NCI-H345 treated with DMSO at 0.1 percent for 48 hours (cell line): Measurements from ENCODE around the gene NUP205.

Experiments used
- DNase-seq: peaks from one replicate; lab custom pipeline; 2025; ENCODE audit not compliant: unreplicated experiment; lab: John Stamatoyannopoulos, UW

Gene NUP205

DNA sequence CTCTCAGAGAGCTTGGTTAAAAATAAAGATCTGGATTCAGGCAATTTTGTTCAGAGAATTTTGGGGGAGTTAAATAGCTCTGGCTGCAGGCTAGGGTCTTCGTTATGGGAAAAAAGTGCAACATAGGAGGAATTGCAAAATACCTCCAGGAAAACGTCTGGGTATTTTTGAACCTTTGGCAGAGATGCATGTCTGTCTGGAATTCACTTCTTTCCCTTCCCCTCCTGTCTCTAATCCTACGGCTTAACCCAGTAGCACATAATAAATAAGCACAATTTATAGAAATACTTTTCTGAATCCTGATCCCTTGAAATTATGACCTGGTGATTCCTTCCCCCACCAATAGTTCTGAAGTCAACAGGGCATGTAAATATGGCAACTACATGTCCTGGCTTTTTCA lies 19.3 kb upstream of the NUP205 start:
- no peak for DNase-seq

DNA sequence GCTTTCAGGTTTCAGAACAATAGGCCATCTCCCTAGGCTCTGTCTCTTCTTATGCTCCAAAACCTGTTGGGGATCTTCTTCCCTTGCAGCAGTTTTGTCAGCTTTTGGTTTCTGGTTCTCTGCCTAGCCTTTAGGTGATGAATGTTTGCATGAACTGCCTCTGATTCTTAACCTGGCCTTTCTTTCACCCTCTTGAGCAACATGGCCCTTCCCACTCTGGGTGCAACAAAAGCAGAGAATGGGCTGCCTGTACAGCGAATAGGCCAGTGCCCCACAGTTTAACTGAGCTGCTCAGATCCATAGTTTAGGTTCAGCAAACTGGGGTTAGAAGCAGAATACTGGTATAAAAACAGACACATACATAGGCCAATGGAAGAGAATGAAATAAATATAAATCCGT lies 18.1 kb upstream of the NUP205 start:
- DNase-seq: no peak

DNA sequence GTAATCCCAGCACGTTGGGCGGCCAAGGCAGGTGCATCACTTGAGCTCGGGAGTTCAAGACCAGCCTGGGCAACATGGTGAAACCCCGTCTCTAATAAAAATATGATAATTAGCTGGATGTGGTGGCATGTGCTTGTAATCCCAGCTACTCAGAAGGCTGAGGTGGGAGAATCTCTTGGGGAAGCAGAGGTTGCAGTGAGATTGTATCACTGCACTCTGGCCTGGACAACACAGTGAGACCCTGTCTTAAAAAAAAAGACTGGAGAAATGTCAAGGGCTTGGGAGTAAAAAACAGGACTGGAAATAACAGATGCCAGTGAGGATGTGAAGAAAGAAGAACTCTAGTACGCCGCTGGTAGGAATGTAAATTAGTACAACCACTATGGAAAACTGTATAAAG lies 16.7 kb upstream of the NUP205 start:
- DNase-seq: no peak

DNA sequence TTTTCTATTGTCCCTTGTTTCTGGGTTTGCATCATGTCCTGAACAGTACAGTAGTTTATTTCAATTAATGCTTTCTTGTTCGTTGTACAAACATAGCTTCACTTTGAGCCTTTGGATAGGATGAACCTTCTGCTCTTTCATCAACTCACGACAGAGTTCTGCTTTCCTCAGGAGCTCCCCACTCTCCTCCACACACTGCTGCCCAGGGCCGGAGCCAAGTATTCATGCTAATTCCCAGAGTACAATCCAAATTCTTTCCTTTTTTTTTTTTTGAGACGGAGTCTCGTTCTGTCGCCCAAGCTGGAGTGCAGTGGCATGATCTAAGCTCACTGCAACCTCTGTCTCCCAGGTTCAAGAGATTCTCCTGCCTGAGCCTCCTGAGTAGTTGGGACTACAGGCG lies 7.5 kb upstream of the NUP205 start:
- DNase-seq: no peak

DNA sequence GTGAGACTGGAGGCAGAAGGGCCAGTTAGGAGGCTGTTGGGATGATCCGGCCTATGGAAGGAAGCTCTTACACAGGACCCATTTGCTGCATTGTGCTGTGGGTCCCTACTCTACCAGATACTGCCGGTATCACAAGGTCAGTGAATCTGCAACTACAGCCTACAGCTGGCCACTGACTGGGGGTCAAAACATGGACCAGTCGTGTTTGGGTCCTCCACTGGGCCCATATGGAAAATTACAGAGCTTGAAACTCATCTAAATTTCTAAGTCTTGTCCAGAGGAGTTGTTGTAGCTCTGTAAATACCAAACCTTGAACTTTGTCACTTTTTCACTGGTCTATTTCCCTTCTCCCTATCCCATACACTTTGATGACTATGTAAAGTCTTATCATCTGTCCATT lies 5.6 kb upstream of the NUP205 start:
- no peak for DNase-seq

DNA sequence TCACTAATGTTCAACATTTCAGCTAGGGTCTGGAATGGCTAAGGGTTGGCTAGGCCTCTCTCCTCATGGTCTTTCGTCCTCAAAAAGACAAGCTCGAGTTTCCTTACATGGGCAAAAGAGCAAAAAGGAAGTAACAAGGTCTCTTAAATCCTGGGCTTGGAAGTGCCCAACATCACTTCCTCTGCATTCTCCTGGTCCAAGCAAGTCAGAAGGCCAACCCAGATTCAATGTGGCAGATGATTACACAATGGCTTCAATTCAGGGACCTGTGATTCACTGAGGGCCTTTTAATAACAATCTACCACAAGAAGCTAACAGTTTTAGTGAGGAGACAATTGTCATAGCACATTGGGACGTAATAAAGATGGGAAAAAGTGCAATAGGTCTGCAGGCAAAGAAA lies 4.4 kb upstream of the NUP205 start:
- no peak for DNase-seq

DNA sequence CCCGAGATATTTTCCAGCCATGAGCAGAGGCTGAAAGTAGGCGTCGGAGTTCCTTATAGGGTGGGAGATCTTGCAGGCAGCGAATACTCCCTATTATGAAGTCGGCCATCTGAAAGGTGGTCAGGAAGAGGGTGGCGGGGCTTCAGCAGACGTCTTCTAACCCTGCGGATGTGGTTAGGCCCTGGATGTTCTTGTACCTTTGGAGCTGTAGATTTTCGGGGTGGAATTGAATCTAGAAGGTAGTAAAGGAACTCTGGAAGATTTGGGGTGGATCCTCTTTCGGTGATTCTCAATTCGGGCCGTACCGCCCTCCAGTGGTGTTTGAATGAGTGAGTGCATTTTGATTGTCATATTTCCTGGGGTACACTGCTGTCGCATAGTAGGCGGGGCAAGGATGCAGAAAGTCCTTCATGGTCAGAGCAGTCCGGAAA lies 635 bp downstream of the NUP205 start:
- DNase-seq: peak; percentile 49

DNA sequence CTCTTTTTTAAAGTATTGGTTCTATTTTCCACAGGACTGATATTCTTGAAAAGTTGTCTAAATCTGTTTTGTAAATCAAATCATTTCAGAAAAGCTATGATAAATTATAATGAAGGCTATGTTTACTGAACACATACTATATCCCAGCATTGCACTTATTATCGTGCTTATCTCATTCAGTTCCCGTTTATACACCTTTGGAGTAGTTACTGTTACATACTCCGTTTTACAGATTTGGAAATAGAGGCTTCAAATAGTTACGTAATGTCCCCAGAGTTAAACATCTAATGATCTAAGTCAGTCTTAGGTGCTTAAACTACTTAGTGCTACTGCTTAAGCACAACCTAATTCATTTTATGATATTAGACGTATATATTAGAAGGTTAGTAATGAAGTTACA lies 1.2 kb downstream of the NUP205 start:
- DNase-seq: no peak

DNA sequence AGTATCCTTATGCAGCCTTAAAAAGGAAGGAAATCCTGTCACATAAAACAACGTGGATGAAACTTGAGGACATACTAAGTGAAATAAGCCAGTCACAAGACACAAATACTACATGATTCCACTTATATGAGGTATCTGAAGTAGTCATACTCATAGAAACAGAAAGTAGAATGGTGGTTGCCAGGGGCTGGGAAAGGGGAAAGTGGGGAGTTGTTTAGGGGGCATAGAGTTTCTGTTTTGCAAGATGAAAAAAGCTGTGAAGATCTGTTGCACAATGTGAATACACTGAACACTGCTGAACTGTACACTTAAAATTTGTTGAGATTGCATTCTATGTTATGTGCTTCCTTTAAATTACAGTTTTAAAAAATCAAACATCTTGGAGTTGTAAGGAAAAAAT lies 2.9 kb downstream of the NUP205 start:
- no peak for DNase-seq

DNA sequence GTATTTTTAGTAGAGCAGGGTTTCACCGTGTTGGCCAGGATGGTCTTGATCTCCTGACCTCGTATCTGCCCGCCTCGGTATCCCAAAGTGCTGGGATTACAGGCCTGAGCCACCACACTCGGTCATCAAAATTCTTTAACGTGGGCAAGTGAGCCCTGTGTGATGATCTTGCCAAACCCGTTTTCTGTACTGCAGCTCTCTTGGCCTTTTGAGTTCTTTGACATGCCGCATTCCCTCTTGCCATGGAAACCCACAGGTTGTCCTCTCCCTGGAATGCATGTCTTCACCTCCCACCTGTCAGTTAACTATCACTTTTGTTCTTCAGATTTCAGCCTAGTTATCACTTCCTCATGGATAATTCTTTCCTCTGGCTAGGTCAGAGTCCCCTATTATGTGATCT lies 5.0 kb downstream of the NUP205 start:
- no peak for DNase-seq

DNA sequence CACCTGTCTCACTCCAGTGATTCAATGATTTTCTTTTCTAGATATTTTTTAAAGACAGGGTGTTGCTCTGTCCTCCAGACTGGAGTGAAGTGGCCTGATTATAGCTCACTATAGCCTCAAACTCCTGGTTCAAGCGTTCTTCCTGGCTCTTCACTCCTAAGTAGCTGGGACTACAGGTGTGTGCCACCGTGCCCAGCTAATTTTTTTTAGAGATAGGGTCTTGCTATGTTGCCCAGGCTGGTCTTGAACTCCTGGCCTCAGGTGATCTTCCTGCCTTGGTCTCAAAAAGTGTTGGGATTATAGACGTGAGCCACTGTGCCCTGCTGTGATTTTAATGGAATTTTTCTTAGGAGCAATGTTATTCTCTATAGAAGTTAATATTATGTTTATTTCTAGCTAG lies 14.1 kb downstream of the NUP205 start:
- DNase-seq: no peak

DNA sequence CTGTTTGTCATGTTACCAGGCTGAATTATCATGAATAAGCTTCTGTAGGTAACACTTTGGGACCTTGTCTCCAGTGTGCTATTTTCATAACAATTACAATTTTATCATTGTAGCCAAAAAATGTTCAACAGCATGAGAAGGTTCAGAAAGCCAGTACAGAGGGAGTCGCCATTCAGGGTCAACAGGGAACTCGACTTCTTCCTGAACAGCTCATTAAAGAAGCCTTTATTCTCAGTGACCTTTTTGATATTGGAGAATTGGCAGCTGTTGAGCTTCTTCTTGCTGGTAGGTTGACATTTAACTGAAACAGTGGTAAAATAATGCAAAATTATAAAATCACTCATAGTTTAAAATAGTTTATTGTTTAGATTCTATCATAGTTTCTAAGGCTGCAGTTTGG lies 15.8 kb downstream of the NUP205 start:
- no peak for DNase-seq

DNA sequence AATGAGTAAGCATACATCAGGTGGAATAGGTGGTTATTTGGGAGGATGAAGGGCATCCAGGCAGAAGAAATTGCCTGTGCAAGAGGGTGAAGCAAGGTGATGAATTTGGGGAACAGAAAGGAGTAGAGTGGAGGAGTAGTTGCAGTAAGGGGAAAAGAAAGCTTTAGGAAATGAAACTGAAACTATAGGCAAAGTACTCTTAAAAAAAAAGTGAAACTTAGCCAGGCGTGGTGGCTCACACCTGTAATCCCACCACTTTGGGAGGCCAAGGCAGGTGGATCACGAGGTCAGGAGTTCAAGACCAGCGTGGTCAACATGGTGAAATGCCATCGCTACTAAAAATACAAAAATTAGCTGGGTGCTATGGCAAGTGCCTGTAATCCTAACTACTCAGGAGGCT lies 17.6 kb downstream of the NUP205 start:
- no peak for DNase-seq

DNA sequence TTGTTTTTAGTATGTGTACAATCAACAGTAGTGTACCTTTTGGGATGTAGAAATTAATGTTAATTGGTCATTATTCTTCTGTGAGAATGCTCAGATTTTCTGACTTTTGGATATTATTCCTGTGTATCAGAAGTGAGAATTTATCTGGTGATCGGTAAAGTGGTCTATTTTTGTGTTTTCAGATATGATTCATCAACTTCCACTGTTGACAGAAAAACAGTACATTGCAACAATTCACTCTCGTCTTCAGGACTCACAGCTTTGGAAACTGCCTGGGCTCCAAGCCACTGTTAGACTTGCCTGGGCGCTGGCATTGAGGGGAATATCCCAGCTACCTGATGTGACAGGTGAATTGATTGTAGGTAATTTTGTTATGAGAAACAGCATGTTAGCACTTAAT lies 20.9 kb downstream of the NUP205 start:
- DNase-seq: no peak

DNA sequence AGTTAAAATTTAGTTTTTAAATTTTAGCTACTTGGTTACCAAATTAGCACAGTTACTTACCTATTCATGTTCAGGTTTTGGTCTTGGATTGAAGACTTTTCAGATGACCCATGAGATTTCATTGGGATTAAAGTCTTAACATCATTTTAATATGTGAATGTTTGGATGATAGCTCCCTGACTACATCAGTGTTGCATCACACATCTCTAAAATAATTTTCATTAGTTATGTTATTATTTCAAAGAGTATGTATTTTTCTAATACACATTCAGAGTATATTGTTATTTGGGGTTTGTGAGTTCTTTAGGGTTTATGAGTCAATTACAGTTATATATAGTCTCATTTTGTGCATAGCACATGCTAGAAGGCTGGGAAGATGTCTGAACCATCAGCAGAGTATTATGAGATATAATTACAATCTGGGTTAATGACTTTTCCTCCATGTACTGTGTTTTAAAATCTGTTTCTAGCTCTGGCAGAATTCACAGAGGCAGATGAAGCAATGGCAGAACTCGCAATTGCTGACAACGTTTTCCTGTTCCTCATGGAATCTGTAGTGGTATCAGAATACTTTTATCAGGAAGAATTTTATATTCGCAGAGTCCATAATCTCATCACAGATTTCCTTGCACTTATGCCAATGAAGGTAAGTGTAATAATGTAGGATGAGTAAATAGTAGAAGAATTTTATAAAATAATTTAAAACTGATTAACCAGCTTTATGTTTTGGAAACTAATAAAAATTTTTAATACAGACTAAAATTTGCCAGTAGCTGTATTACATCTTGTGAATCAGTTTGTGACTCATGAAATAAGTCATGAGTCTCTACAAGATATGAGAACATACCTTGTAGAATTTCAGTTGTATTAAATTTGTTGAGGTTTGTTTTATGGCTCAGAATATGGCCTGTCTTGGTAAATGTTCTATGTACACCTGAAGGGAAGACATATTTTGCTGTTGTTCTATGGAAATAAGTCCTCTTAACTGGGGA lies 26.9 kb downstream of the NUP205 start:
- DNase-seq: no peak

DNA sequence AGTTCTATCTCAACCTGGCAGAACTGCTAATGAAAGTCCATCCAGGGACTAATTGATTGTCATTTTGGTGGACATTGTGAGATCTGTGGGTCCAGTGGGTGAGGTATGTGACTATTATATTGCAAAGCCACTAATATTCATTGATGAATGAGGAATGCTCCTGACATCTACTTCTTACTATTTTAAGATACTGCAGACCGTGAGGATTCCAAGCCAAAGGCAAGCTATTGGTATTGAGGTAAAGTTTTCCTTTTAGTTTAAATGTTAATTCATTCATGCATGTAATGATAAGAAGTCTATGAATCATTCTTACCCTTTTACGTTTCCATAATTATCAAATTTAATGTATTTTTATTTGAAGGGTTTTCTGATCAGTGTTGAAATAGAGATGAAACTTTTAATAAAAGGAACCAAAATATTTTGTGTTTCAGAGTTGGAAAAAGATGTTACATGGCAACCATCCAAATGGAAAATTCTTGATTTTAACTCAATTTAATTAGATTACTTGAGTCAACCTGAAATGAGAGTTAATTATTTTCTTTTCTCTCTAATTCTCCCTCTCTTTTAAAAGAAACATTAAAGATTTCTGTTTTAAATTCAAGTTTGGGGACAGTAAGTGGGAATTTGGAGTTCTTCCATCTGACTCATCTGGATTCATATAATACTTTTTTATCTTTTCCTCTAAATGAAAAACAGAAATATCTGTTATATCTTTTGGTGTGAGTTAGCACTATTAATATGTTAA lies 39.6 kb downstream of the NUP205 start:
- no peak for DNase-seq

DNA sequence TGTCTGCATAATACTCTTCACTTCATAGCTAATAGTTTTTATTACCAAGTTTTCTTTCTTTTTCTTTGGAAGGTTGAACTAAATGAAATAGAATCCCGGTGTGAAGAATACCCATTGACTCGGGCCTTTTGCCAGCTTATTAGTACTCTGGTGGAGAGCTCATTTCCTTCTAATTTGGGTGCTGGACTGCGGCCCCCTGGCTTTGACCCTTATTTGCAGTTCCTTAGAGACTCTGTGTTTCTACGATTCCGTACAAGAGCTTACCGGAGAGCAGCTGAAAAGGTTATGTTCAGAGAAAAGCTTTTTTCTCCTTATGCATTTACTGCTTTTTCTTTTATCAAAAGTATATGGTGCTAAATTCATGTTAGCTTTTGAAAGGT lies 40.2 kb downstream of the NUP205 start:
- no peak for DNase-seq

DNA sequence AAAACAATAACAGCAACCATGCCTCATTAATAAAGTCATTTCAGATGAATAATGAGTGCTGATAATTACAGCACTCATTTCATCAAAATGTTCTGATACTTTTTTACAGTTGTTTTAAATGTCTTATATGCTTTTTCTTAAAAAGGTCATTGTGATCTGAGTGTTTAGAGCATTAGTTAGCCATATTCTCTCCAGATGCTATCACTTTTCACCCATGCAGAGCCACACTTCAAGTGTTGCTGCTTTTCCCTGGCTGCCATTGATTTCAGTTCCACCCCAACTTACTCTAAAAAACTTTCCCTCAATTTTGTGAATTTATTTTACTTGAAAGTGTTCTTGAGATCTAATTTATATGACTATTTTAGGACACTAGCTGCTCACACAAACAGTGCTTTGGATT lies 41.8 kb downstream of the NUP205 start:
- no peak for DNase-seq

DNA sequence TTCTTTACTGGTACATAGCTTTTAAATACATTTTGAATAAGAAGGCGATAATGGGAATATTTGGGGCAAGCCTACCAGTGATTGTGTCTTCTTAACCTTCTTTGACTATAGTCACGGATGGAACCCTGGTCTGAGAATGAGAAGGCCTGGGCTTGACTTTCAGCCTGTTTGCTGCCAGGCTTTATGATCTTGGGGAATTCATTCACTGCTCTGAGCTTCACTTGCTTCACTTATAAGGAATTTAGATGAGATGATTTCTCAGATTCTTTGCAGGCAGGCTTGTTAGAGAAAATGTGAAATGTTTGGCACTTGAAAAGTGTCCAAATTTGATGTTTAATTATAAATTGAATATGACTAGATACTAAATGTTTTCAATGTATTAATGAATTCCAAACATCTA lies 42.5 kb downstream of the NUP205 start:
- DNase-seq: no peak

DNA sequence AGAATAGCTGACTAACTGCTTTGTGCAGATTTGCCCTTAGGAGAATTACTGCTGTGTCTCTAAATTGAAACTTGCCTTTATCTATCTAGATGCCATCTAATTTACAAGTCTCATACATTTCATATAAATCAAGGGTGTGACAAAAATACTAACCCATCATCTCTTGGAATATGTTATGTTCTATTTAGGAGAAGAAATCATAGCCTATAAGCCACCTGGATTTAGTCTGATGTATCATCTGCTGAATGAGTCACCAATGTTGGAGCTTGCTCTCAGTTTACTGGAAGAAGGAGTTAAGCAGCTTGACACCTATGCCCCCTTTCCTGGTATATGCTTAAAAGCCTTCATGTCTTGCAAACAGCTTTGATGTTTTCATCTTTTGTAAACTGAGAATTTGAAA lies 43.5 kb downstream of the NUP205 start:
- DNase-seq: no peak

DNA sequence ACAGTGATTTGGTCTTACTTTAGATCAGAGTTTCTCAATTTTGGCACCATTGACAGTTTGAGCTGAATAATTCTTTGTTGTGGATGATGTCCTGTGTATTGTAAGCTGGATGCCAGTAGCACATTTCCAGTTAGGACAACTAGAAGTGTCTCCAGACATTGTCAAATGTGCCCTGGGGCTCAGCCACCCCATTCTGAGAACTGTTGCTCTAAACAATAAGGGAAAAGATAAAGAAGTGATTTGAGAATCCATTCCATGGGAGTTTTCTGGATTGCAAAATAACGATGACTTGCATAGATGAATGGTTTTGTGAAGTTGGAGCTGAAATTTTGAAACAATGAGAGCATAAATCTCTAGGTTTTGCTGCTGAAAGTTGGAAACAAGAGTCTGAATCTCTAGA lies 44.6 kb downstream of the NUP205 start:
- no peak for DNase-seq

DNA sequence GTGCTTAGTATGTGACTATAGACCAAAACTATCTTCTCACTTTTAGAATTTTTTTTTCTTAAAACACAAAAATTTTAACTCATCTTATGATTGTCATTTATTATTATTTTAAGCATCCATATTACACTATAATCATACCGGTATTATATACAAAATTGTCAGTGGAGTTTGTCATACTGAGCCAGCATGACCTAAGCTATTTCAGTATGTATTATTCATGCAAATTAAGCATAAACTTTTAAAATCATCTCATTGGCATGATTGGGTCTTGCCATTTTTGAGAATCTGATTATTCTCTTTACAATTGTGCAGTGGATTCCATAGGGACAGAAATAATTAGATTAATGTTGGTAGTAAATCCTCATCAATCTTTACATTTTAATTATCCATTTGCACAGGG lies 58.4 kb downstream of the NUP205 start:
- no peak for DNase-seq
